NCI-H345 (cell line): Measurements from ENCODE around the gene ZDHHC14.
A peak's percentile ranks its signal among the peaks of the same experiment; 100 is the strongest.

Experiments
- DNase-seq: peaks from one replicate; lab custom pipeline; 2025; lab: John Stamatoyannopoulos, UW

Gene ZDHHC14

DNA sequence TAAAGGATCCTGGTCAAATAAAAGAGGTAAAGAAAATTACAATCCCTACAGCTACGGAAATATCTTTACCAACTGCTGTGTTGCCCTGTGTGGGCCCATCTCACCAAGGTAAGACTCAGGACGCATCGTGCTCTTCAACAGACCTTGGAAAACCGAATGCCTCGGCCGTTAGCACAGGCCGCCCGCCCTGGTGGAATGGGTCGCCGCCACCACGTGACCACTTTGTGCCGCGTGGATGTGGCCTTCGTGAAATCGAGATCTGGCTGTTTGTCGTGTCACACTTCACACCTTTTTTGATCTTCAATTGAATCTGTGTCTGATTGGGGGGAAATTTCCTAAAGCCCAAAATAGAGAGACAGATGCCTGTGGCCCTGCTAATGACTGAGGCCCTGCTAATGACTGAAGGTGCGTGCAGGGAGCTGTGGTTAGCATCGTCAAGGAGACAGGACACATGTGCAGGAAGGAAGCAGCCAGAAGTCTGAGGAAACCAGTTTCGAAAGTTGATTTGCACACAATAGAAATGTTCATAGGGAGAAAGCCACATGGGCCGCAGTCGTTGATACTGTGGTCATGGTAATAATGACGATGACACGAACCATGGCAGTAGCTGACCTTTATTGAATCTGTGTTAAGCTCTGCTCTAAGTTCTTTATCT, 266.4 kb downstream of the ZDHHC14 start:
- no peak for DNase-seq

GRCh38 chr6:157648561-157648960, 267.6 kb downstream of the ZDHHC14 start:
- DNase-seq, result peak; percentile 24

DNA sequence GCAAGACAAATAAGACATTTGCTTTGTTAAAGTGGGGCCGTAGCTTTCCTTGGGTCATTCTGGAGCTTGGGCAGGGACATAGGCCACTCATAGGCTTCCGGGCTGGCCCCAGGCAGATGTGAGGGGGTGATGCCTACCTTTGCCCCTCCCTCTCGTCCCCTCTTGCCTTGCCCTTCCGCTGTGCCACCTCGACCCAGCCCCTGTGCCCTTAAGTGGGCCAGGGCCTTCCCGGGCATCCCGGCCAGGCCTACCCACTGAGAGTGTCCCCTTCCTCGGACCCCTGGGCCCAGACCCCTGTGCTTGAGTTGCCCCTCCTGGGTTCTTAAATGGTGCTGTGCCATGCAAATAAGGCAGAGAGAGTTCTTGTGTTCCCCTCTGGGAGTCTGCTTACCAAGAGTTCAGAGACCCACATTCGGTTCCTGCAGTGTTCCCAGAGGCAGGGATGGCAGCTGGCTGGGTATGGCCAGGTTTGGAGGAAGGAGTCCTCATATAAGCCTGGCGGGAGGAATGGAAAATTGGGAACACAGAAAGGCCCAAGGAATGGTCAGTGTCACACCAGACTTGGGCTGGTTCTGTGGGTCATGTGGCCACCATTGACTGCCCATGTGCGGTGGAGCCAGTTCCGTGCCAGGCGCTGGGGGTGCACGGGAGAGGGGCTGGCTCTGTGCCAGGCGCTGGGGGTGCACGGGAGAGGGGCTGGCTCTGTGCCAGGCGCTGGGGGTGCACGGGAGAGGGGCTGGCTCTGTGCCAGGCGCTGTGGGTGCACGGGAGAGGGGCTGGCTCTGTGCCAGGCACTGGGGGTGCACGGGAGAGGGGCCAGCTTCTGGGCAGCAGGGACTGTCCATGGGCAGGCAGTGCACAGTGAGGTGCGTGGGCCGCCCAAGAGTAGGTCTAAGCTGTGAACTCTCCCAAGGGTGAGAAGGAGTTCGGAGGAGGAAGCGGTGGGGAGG, 268.6 kb downstream of the ZDHHC14 start:
- peak; percentile 85 for DNase-seq

DNA sequence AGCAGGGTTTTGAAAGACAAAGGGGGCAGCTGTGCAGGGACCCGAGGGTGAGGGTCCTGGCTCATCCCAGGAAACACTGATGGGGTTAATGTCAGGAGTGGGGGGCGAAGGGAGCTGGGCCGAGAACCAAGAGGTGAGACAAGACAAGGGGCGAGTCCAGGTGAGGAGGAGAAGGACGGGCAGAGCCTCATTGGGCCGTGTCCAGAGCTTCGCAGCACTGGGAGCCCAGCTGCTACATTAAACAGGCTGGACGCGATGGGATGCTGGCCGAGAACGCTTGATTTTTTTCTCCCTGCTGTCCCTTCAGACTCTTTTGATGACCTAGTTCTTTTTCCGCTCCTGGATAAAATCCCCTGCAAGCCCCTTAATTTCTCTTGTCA, 269.3 kb downstream of the ZDHHC14 start:
- DNase-seq, result peak; percentile 55

- DNase-seq, result peak; percentile 34
These were observed 269.8 kb downstream of the ZDHHC14 start for GRCh38 chr6:157650801-157651200.

DNA sequence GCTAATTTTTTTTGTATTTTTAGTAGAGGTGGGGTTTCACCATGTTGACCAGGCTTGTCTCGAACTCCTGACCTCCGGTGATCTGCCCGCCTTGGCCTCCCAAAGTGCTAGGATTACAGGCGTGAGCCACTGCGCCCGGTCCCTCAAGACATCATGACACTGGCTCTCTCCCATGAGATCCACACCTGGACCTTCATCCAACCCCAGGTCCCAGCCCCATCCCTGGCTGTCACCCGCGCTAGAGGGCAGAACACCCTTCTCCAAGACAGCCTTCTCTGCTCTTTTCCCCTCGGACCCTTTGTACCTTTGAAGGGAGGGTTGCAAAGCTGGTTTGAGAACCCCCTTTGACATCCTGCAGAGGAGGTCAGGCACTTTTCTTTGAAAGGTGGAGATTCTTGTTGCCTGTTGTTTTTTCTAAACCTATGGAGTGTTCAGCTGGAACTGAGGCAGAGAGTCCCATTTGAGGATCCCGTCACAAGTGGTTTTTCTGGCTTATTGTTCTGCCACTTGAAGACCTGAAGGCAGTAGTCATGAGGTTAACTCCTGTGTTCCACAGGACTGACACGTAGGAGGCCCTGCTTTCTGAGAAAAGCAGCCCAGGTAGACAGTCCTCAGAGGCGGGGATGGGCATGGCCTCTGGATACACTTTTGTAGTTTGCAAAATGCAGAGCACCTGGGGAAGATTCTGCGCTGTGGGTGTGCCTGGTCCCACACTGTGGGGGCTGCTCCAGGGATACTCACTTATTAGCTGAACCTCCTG, 270.9 kb downstream of the ZDHHC14 start:
- DNase-seq, result peak; percentile 51

DNA sequence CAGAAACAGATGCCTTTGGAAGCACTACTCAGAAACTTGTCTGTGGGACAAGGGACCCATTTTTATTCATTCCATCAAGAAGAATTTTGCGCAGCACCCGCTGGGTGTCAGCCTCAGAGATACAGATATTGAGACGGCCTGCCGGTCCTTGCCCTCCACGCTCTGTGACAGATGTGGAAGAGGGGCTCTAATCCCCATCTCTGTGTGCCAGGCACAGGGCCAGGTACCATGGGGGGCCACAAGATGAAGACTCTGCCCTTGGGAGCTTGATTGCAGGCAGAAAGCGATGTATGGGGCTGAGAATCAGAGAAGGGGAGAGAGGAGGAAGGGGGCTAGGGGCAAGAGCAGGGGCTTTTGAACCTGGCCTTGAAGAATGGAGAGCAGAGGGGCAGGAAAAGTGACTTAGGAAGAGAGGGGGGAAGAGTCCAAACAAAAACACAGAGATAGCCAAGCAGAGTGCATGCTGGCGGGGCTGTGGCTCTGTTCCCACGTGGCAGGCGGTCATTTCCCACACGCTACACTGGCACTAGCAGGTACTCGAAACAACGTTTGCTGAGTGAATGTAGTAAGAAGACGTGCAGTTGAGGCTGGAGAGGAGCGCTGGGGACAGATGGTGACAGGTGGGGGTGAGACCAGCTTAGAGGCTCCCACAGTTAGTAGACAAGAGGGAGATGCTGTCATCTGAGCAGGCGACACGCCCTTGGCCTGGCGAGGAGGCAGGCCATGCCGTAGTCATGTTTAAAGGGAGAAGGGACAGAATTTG, 271.8 kb downstream of the ZDHHC14 start:
- DNase-seq, result no peak

GRCh38 chr6:157653521-157653920, 272.5 kb downstream of the ZDHHC14 start:
- no peak for DNase-seq

DNA sequence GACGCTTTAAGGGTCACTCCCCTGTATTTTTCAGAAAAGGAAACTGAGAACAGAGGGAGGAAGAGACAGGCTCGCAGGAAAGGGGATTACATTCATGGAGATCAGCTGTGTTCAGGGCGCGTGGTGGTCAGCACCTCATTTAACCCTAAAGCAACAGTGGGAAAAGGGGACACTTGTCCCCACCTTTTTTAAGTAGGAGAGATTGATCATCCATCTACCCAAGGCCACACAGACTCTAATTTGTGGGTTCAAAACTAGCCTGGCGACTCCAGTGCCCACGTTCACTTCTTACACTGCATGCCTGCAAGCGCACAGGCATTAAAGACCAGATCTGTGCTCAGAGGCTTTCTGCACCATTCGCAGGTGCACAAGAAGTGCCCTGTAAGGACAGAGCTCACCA, 274.1 kb downstream of the ZDHHC14 start:
- no peak for DNase-seq

DNA sequence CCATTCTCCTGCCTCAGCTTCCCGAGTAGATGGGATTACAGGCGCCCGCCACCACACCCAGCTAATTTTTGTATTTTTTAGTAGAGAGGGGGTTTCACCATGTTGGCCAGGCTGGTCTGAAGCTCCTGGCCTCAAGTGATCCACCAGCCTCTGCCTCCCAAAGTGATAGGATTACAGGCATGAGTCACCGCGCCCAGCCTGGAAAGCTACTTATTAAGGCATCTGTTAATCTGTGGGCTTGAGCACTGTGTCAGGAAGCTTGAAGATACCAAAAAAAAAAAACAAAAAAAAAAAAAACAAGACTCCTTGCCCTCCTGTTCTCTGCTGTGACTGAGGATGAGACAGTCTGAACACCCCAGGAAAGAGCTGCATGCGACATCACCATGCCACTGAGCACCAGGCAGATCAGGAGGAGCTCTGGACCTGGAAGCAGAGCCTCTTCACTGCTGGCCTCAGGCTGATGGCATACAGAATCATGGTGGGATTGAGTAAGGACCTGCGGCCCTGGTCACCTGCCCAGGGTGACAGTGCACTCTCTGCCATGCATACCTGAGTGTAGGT, 275.5 kb downstream of the ZDHHC14 start:
- no peak for DNase-seq

DNA sequence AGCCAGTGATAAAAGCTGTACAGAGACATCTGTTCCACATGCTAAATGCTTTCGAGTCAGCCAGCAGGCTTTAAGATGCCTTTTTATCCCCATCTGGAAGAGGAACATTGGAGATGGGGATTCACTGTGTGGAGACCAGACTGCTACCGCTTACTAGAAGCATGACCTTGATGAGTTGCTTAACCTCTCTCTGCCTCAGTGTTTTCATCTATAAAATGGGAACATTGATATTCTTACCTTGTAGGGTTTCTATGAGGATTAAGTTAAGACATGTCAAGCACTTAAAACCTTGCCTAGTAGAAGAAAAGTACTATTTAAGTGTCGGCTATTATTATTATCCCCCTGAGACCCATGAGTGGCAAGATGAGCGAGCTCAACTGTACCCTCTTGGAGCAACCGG, 276.8 kb downstream of the ZDHHC14 start:
- no peak for DNase-seq

GRCh38 chr6:157658301-157658700, 277.3 kb downstream of the ZDHHC14 start:
- DNase-seq, result no peak

GRCh38 chr6:157659536-157660271, 278.7 kb downstream of the ZDHHC14 start:
- DNase-seq, result peak; percentile 26

DNA sequence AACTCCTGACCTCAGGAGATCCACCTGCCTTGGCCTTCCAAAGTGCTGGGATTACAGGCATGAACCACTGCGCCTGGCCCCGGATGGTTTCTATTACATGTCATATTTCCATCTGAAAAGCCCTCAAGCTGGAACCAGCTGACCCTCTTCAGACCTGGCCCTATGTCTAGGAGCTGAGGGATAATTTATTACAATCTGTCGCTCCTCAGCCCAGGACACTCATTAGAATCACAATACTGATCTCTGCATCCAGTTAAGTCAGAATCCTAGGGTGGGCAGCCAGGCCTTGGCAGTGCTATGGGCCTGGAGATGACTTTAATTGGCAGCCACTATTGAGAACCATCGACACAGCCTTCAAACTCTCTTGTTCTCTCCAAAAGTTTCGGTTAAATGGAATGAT, 279.4 kb downstream of the ZDHHC14 start:
- DNase-seq, result no peak

DNA sequence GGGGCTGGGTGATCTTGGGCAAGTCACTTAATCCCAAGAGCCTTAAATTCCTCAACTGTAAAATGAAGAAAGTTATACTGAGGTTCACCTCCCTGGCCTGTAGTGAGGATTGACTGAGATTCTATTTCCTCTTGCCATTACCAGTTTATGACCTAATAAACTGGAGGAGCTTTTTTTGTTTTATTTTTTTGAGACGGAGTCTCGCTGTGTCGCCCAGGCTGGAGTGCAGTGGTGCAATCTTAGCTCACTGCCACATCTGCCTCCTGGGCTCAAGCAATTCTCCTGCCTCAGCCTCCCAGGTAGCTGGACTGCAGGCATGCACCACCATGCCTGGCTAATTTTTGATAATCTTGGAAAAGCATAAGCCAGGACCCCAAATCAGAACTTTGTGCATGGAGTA, 280.7 kb downstream of the ZDHHC14 start:
- no peak for DNase-seq

DNA sequence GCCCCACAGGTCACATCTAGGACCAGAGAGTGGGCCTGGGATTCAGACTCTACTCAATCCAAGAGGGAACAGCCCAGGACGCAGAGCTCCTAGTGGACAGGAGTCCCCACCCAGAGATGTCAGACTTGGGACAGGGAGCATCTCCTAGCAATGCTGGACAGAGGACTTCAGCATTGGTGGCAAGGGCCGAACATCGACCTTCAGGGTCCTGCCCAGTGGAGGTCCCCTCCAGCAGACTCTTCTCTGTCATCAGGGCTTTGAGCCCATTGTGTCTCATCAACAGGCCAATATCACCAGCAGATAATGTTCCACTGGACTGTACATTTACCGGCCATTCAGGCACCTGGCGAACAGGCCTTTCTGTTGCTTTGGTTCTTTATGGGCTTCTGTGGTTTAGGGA, 282.3 kb downstream of the ZDHHC14 start:
- no peak for DNase-seq

DNA sequence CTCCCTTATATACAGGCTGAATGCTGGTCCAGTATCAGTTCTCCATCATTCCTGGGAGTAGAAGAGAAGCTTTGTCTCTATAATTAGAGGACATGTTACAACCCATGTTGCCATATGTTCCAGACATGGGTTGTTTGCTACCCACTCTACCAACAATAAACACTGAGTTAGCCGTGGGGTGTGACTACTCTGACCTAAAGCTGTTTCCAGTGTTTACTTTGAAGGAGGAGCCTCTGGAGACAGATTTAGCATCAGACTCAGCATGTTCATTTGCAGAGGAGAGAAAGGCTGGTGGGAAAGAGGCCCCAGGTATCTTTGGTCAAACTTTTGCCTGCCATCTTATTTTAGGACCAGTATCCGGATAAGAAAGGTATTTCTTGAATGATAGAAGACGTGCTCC, 284.2 kb downstream of the ZDHHC14 start:
- peak; percentile 79 for DNase-seq

DNA sequence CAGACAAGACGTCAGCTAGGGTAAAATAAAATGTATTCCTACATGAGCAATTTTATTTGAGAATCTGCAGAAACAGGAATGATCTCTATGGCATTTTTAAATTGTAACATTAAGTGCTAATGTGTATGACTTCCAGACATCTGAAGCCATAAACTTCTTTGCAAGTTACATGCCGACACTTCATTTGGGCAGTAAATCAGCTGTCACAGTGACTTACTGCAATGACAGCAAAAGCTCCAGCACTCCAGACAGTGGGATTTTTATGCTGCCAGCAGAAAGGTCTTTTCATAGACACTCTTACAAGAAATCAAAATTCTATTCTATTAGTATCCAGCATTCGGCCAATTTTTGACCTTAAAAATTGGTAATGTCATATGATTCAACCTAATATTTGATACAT, 285.7 kb downstream of the ZDHHC14 start:
- no peak for DNase-seq

- DNase-seq, result peak; percentile 71
These were observed 286.4 kb downstream of the ZDHHC14 start for GRCh38 chr6:157667211-157668008.

- no peak for DNase-seq
These were observed 287.0 kb downstream of the ZDHHC14 start for GRCh38 chr6:157668009-157668401.
